Lung (tissue), 12 donors: ENCODE data around the gene ATG7. TPM values are rescaled to one million over a fixed set of nuclear protein-coding genes. Genes with fewer than 3 reads are reported as not detected.

Experiments used
- ATAC-seq: fragments of 200-7000 bp; cut with Tn5 transposase; one replicate; pipeline ENCODE4 v1.9.1; 2020; ENCODE audit warnings: moderate number of reproducible peaks; ENCODE audit not compliant: insufficient read depth, low FRiP score
- DNase-seq, 3 donors: peaks; one replicate each; pipeline ENCODE4 v3.0.0-alpha.2; 2013 to 2017
- H3K27ac ChIP-seq, 2 donors: one replicate each; pipeline ENCODE4 v1.5.1; 2013; ENCODE audit warnings: mild to moderate bottlenecking in 2 of 2, moderate library complexity in 2 of 2, control low read depth in 1 of 2, inconsistent platforms in 1 of 2, low read depth in 1 of 2, low read length in 1 of 2
- H3K27me3 ChIP-seq, 3 donors: one replicate each; pipeline ENCODE4 v1.5.1; 2013; ENCODE audit warnings: low read length in 2 of 3; ENCODE audit not compliant: control insufficient read depth in 3 of 3, insufficient read depth in 3 of 3
- H3K36me3 ChIP-seq, 4 donors: one replicate each; pipeline ENCODE4 v1.5.1; 2013; ENCODE audit warnings: low read length in 4 of 4, mild to moderate bottlenecking in 1 of 4, moderate library complexity in 1 of 4; ENCODE audit not compliant: control insufficient read depth in 4 of 4, insufficient read depth in 4 of 4
- H3K4me1 ChIP-seq, 5 donors: one replicate each; pipeline ENCODE4 v1.5.1; 2013; ENCODE audit warnings: low read length in 5 of 5, mild to moderate bottlenecking in 2 of 5, moderate library complexity in 1 of 5; ENCODE audit not compliant: control insufficient read depth in 5 of 5, insufficient read depth in 5 of 5
- H3K4me3 ChIP-seq: one replicate; pipeline ENCODE4 v1.5.1; 2013; ENCODE audit warnings: mild to moderate bottlenecking, control low read depth, moderate library complexity
- H3K9ac ChIP-seq, 2 donors: one replicate each; pipeline ENCODE4 v1.5.1; 2013; ENCODE audit warnings: low read length in 2 of 2, control low read depth in 1 of 2; ENCODE audit not compliant: insufficient read depth in 1 of 2
- H3K9me3 ChIP-seq, 4 donors: one replicate each; pipeline ENCODE4 v1.5.1; 2013; ENCODE audit warnings: low read length in 3 of 4, mild to moderate bottlenecking in 1 of 4, moderate library complexity in 1 of 4; ENCODE audit not compliant: control insufficient read depth in 4 of 4, insufficient read depth in 3 of 4
- WGBS, 2 donors: extraction: QIAGEN DNeasy Blood & Tissue Kit; methylation state at CpG; one replicate each; pipeline ENCODE4 v1.1.7; 2013; 5-methylcytosine and 5-hydroxymethylcytosine counted together
- polyA plus RNA-seq, 2 donors: library from polyadenylated mRNA; stranded (reverse); fragments of 200-250 nt; gene quantifications; one replicate each; pipeline ENCODE4 v1.2.1, GENCODE V29; 2013
- total RNA-seq, 2 donors: library from RNA; depleted of rRNA in 1 of 2; stranded (reverse); fragments of >200 nt in 1 of 2; gene quantifications; one replicate each; pipeline ENCODE4 v1.2.1, GENCODE V29; 2014 to 2021
- TF ChIP-seq, protein P1 (sequence below): IDR thresholded peaks from 2 replicates; pipeline ENCODE4 v1.5.1; 2012; ENCODE audit warnings: mild to moderate bottlenecking; ENCODE audit errors: control extremely low read depth, extremely low read depth
- donor health status: control.
- donor health status: control.
- donor health status: Bipolar disorder and iron deficiency.
- donor health status: healthy.
- donor health status: DM: yes; HTN: yes; CAD: no.

ATG7 gene
- total and polyA plus RNA-seq, 4 donors = 11.2 to 72.0 (median 53.3) TPM

DNA sequence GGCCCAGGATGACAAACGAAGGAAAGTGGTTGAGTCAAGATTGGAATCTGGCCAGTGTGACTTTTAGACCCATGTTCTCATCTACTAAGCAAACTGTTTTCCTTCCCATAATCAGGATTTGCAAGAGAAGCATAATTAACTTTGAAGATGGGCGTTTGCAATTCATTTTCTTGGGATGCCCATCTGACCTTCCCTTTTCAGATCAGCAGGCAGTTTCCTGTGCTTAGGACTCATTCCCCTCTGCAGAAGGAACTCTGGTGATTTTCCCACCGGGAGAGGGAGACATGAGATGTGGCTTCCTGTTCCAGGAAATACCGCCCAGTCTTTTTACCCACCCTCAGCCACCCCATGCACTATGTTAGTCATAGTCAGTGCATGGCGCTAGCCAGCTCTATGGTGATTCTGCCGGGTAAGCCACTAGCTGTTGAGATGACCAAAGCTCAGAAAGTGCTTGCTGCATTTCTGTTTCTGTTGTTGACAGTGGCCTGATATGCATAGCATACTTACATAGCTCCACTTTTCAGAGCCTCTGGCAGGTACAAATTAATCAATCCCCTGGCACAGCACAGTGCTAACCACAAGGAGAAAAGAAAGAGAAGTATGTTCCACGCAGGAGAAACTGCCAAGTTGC is 242.1 kb downstream of the ATG7 start:
- Histone ChIP-seq H3K4me1 (peaks cover 4 to 25% (median 11%) of the 10 kb centered on the region in 5 donors), H3K27ac (peak overlapping the region; percentile 17 to 51), H3K4me3 (no peak overlapping the region), H3K9me3 (no peaks in the 10 kb centered on the region), H3K27me3 (no peaks in the 10 kb centered on the region), H3K36me3 (peaks cover 0 to 1% (median 0%) of the 10 kb centered on the region in 4 donors), H3K9ac (no peak overlapping the region)
- DNase-seq (peak; percentile 45 to 71 (median 47)), ATAC-seq (peak; percentile 84)
- TF ChIP-seq, protein P1, sequence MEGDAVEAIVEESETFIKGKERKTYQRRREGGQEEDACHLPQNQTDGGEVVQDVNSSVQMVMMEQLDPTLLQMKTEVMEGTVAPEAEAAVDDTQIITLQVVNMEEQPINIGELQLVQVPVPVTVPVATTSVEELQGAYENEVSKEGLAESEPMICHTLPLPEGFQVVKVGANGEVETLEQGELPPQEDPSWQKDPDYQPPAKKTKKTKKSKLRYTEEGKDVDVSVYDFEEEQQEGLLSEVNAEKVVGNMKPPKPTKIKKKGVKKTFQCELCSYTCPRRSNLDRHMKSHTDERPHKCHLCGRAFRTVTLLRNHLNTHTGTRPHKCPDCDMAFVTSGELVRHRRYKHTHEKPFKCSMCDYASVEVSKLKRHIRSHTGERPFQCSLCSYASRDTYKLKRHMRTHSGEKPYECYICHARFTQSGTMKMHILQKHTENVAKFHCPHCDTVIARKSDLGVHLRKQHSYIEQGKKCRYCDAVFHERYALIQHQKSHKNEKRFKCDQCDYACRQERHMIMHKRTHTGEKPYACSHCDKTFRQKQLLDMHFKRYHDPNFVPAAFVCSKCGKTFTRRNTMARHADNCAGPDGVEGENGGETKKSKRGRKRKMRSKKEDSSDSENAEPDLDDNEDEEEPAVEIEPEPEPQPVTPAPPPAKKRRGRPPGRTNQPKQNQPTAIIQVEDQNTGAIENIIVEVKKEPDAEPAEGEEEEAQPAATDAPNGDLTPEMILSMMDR = no peak
- 20 to 25% methylated on average over 7 of the region's 7 CpGs for WGBS, 2 donors

DNA sequence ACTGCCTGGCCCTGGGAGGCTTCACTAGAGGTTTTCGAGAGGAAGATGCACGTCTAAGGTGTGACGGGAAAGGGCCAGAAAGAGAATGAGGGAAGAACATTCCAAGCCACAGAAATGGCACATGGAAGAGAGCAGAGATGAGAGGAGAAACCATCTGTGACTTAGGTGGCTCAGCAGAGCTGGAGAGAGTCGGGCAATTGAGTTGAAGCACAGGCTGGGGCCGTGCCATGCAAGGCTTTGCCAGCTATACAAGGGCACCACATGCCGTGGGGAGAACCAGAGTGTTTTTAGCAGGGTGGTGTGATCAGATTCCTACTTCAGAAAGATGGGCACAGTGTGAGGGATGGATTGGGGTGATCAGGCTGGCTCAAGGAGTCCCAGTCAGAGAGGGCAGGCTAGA is 245.4 kb downstream of the ATG7 start:
- H3K36me3 ChIP-seq = no peaks in the 10 kb centered on the region
- TF ChIP-seq, protein P1 = no peak
- H3K9me3 ChIP-seq = no peaks in the 10 kb centered on the region
- H3K4me1 ChIP-seq = peaks cover 3 to 11% (median 4%) of the 10 kb centered on the region in 5 donors
- H3K9ac ChIP-seq = no peak overlapping the region
- DNase-seq (no peak), ATAC-seq (no peak)
- no peak overlapping the region for H3K27ac ChIP-seq
- no peak overlapping the region for H3K4me3 ChIP-seq
- 95 to 97% methylated on average over 6 of the region's 6 CpGs for WGBS, 2 donors
- H3K27me3 ChIP-seq = no peaks in the 10 kb centered on the region

DNA sequence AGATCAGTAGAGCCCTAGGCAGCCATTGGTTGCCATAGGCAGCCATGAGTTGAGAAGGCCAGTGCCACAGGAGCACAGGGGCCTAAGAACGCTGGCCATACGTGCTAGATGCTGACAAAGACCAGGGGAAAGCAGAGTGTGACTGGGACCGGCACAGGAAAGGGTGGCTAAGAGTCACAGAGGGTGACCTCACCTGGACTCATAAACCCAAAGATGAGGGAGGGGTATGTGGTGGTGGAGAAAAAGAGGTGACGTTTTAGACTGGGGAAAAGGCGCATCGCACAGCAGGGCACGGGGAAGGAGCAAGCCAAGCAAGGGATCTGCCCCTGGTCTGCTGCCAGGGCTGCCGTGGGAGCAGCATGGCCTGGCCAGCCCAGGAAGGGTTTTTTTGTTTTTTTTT is 249.0 kb downstream of the ATG7 start:
- ATAC-seq (no peak), DNase-seq (no peak)
- TF ChIP-seq, protein P1 = no peak
- H3K4me3 ChIP-seq = no peak overlapping the region
- H3K27me3 ChIP-seq = no peaks in the 10 kb centered on the region
- H3K36me3 ChIP-seq = no peaks in the 10 kb centered on the region
- 95 to 96% methylated on average over 8 of the region's 8 CpGs for WGBS, 2 donors
- no peaks in the 10 kb centered on the region for H3K9me3 ChIP-seq
- peaks cover 0 to 5% (median 1%) of the 10 kb centered on the region in 5 donors for H3K4me1 ChIP-seq
- H3K27ac ChIP-seq = no peak overlapping the region
- no peak overlapping the region for H3K9ac ChIP-seq

- H3K36me3 ChIP-seq = no peaks in the 10 kb centered on the region
- H3K9ac ChIP-seq = no peak overlapping the region
- no peak overlapping the region for H3K4me3 ChIP-seq
- 96 to 98% methylated on average over 5 of the region's 5 CpGs for WGBS, 2 donors
- TF ChIP-seq, protein P1 = no peak
- H3K27ac ChIP-seq = no peak overlapping the region
- ATAC-seq (no peak), DNase-seq (no peak)
- H3K9me3 ChIP-seq = no peaks in the 10 kb centered on the region
- peaks cover 0 to 5% (median 1%) of the 10 kb centered on the region in 5 donors for H3K4me1 ChIP-seq
- H3K27me3 ChIP-seq = no peaks in the 10 kb centered on the region
Measured at GRCh38 chr3:11522398-11522715, 250.2 kb downstream of the ATG7 start.
